Measurements from ENCODE around the gene STAB2.

GRCh38 chr12:103811791-103812190 lies 224.7 kb downstream of the STAB2 start:
- TF ChIP-seq, protein P1, sequence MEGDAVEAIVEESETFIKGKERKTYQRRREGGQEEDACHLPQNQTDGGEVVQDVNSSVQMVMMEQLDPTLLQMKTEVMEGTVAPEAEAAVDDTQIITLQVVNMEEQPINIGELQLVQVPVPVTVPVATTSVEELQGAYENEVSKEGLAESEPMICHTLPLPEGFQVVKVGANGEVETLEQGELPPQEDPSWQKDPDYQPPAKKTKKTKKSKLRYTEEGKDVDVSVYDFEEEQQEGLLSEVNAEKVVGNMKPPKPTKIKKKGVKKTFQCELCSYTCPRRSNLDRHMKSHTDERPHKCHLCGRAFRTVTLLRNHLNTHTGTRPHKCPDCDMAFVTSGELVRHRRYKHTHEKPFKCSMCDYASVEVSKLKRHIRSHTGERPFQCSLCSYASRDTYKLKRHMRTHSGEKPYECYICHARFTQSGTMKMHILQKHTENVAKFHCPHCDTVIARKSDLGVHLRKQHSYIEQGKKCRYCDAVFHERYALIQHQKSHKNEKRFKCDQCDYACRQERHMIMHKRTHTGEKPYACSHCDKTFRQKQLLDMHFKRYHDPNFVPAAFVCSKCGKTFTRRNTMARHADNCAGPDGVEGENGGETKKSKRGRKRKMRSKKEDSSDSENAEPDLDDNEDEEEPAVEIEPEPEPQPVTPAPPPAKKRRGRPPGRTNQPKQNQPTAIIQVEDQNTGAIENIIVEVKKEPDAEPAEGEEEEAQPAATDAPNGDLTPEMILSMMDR (IDR thresholded peaks at IDR 0.05): no peak
- no peak for TF ChIP-seq POLR2A (IDR thresholded peaks at IDR 0.05)

All from body of pancreas (tissue), 4 donors.